ENCODE results near the gene TMEFF2. TPM values are rescaled to one million over a fixed set of nuclear protein-coding genes. Genes with fewer than 3 reads are reported as not detected.

The TMEFF2 gene
- total and polyA plus RNA-seq, 2 donors from 2014 or later = not detected

GRCh38 chr2:192153561-192153960 lies 41.2 kb downstream of the TMEFF2 start:
- intact Hi-C loops (cut with DNase I) = no loop called here
- Histone ChIP-seq H3K36me3 (ENCODE audit: control insufficient read depth in 2 of 3, insufficient read depth in 3 of 3, low read length in 3 of 3) (no peaks in the 10 kb centered on the region), H3K27me3 (ENCODE audit: control insufficient read depth, insufficient read depth, low read length) (no peaks in the 10 kb centered on the region), H3K9ac (ENCODE audit: low read length in 3 of 3) (no peak overlapping the region), H3K4me1 (ENCODE audit: control insufficient read depth in 2 of 3, insufficient read depth in 2 of 3, low read depth in 1 of 3, low read length in 3 of 3) (peaks cover 0 to 2% (median 0%) of the 10 kb centered on the region in 3 donors), H3K27ac (ENCODE audit: low read depth in 2 of 2, low read length in 2 of 2) (no peak overlapping the region), H3K9me3 (ENCODE audit: control insufficient read depth in 2 of 3, insufficient read depth in 1 of 3, low read length in 3 of 3) (no peaks in the 10 kb centered on the region), H3K4me3 (ENCODE audit: low read length in 3 of 3) (no peak overlapping the region)
- FAIRE-seq = no peak
- no peak for TF ChIP-seq CTCF (IDR thresholded peaks at IDR 0.05; ENCODE audit: borderline replicate concordance, extremely low read depth, insufficient read depth)
- DNase-seq = no peak

GRCh38 chr2:192151853-192152252 lies 42.9 kb downstream of the TMEFF2 start:
- H3K4me3 ChIP-seq (ENCODE audit: low read length in 3 of 3) = no peak overlapping the region
- H3K27me3 ChIP-seq (ENCODE audit: control insufficient read depth, insufficient read depth, low read length) = no peaks in the 10 kb centered on the region
- FAIRE-seq (no peak), DNase-seq (no peak)
- no peaks in the 10 kb centered on the region for H3K9me3 ChIP-seq (ENCODE audit: control insufficient read depth in 2 of 3, insufficient read depth in 1 of 3, low read length in 3 of 3)
- no peak overlapping the region for H3K9ac ChIP-seq (ENCODE audit: low read length in 3 of 3)
- peaks cover 0 to 2% (median 0%) of the 10 kb centered on the region in 3 donors for H3K4me1 ChIP-seq (ENCODE audit: control insufficient read depth in 2 of 3, insufficient read depth in 2 of 3, low read depth in 1 of 3, low read length in 3 of 3)
- H3K36me3 ChIP-seq (ENCODE audit: control insufficient read depth in 2 of 3, insufficient read depth in 3 of 3, low read length in 3 of 3) = no peaks in the 10 kb centered on the region
- intact Hi-C loops (cut with DNase I) = no loop called here
- no peak overlapping the region for H3K27ac ChIP-seq (ENCODE audit: low read depth in 2 of 2, low read length in 2 of 2)
- no peak for TF ChIP-seq CTCF (IDR thresholded peaks at IDR 0.05; ENCODE audit: borderline replicate concordance, extremely low read depth, insufficient read depth)

DNA sequence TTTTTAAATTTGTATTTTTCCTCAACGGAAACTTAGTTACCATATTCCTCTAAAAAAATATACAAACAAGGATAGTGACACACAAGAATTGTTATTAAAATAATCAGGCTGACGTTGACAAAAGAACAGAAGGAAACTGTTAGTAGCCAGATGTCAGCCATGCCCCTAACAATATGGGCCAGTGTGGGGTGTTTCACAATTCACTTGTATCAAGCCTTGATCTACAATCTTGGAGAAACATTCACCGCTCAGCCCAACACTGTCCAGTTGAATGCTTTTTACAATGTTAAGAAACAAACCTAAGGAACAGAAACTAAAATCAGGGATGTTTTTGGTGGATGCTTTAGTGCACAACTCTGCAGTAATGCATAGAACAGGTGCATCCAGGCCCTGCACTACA lies 44.6 kb downstream of the TMEFF2 start:
- Histone ChIP-seq H3K27me3 (ENCODE audit: control insufficient read depth, insufficient read depth, low read length) (no peaks in the 10 kb centered on the region), H3K4me1 (ENCODE audit: control insufficient read depth in 2 of 3, insufficient read depth in 2 of 3, low read depth in 1 of 3, low read length in 3 of 3) (peaks cover 0 to 2% (median 0%) of the 10 kb centered on the region in 3 donors), H3K27ac (ENCODE audit: low read depth in 2 of 2, low read length in 2 of 2) (no peak overlapping the region), H3K9me3 (ENCODE audit: control insufficient read depth in 2 of 3, insufficient read depth in 1 of 3, low read length in 3 of 3) (no peaks in the 10 kb centered on the region), H3K9ac (ENCODE audit: low read length in 3 of 3) (no peak overlapping the region), H3K4me3 (ENCODE audit: low read length in 3 of 3) (no peak overlapping the region), H3K36me3 (ENCODE audit: control insufficient read depth in 2 of 3, insufficient read depth in 3 of 3, low read length in 3 of 3) (no peaks in the 10 kb centered on the region)
- intact Hi-C loops (cut with DNase I) = no loop called here
- no peak for TF ChIP-seq CTCF (IDR thresholded peaks at IDR 0.05; ENCODE audit: borderline replicate concordance, extremely low read depth, insufficient read depth)
- DNase-seq (no peak), FAIRE-seq (no peak)
